ENCODE measurements around the gene WFDC13.

DNA sequence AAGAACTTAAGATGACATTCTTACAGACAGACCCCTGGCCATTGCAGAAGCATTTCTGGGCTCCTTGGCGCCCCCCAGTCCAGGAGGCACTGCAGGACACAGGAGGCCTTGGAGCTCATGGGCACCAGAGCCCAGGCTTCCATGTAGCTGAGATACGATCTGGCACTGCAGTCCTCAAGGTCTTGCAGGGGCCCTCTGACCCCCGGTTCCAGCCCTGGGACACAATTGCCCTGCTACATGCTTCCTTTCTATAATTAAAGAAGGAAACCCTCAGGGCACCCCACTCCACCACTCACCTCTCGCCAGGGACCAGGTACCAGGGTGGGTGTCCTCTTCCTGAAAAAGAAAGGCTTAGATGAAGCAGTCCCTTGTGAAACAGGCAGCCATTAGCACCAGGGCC, 56.3 kb downstream of the WFDC13 start:
- TF ChIP-seq, protein P1, sequence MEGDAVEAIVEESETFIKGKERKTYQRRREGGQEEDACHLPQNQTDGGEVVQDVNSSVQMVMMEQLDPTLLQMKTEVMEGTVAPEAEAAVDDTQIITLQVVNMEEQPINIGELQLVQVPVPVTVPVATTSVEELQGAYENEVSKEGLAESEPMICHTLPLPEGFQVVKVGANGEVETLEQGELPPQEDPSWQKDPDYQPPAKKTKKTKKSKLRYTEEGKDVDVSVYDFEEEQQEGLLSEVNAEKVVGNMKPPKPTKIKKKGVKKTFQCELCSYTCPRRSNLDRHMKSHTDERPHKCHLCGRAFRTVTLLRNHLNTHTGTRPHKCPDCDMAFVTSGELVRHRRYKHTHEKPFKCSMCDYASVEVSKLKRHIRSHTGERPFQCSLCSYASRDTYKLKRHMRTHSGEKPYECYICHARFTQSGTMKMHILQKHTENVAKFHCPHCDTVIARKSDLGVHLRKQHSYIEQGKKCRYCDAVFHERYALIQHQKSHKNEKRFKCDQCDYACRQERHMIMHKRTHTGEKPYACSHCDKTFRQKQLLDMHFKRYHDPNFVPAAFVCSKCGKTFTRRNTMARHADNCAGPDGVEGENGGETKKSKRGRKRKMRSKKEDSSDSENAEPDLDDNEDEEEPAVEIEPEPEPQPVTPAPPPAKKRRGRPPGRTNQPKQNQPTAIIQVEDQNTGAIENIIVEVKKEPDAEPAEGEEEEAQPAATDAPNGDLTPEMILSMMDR (IDR thresholded peaks at IDR 0.05), result no peak
- TF ChIP-seq EP300 (IDR thresholded peaks at IDR 0.05), result no peak
